Esophagus (tissue), 2 donors: Measurements from ENCODE around the gene CCL13. TPM values are rescaled to one million over a fixed set of nuclear protein-coding genes. Genes with fewer than 3 reads are reported as not detected.

ENCODE experiments used
- H3K27ac ChIP-seq, 2 donors: one replicate each; pipeline ENCODE4 v1.5.1; 2013; ENCODE audit warnings: low read depth in 2 of 2, mild to moderate bottlenecking in 2 of 2, inconsistent platforms in 1 of 2, low read length in 1 of 2, moderate library complexity in 1 of 2
- H3K27me3 ChIP-seq, 2 donors: one replicate each; pipeline ENCODE4 v1.6.1; 2013; ENCODE audit warnings: low read length in 2 of 2, control low read depth in 1 of 2, mild to moderate bottlenecking in 1 of 2; ENCODE audit not compliant: insufficient read depth in 2 of 2, control insufficient read depth in 1 of 2
- H3K36me3 ChIP-seq, 2 donors: one replicate each; pipeline ENCODE4 v1.6.1; 2013; ENCODE audit warnings: low read length in 1 of 2; ENCODE audit not compliant: control insufficient read depth in 2 of 2, insufficient read depth in 2 of 2
- H3K4me1 ChIP-seq, 2 donors: one replicate each; pipeline ENCODE4 v1.6.1; 2013; ENCODE audit warnings: low read length in 1 of 2; ENCODE audit not compliant: control insufficient read depth in 2 of 2, insufficient read depth in 2 of 2
- H3K4me3 ChIP-seq, 2 donors: one replicate each; pipeline ENCODE4 v1.5.1; 2013; ENCODE audit warnings: low read length in 2 of 2, mild to moderate bottlenecking in 2 of 2, low read depth in 1 of 2, moderate library complexity in 1 of 2
- H3K9me3 ChIP-seq, 2 donors: one replicate each; pipeline ENCODE4 v1.6.1; 2013; ENCODE audit warnings: mild to moderate bottlenecking in 2 of 2, low read depth in 1 of 2, low read length in 1 of 2, moderate library complexity in 1 of 2; ENCODE audit not compliant: control insufficient read depth in 2 of 2, insufficient read depth in 1 of 2
- WGBS, 2 donors: extraction: QIAGEN DNeasy Blood & Tissue Kit; methylation state at CpG; one replicate each; pipeline ENCODE4 v1.1.7; 2013; 5-methylcytosine and 5-hydroxymethylcytosine counted together
- polyA plus RNA-seq, 2 donors: library from polyadenylated mRNA; stranded (reverse); fragments of 200-250 nt; gene quantifications; one replicate each; pipeline ENCODE4 v1.2.3, GENCODE V29; 2013
- donor health status: healthy with polysubstance abuse.
- donor health status: Bipolar disorder and iron deficiency.

CCL13 gene
- polyA plus RNA-seq, 2 donors, result 0.24 to 0.53 TPM

DNA sequence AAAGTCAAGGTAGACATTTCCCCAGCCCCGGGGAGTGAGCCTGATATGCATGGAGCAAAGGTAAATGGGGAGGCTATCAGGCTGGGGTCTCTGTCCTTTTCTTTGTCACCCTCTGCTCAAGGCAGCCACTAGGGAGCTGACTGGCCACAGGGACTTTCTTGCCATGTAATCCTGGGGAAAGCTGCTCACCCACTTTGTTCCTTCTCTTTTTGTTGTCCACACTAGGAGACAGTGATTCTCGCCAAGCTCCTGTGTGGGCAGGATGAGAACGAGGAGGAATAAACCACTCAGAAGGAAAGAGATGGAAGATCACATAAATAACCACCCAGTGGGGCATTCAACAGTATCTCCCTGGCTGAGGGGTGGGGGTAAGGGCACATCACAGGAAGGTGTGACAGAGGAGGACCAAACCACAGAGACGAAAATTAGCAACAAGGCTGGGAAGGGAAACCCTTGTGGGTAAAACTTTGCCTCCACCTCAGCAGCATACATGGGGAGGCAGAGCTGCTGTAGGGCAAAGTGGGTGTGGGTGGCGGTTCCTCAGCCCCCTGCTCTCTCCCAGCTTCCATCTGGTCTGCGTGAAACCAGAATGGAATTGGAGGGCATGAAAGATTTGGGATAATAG is 33.0 kb downstream of the CCL13 start:
- 65 to 68% methylated on average over 6 of the region's 6 CpGs for WGBS, 2 donors
- H3K9me3 ChIP-seq, result no peaks in the 10 kb centered on the region
- H3K4me3 ChIP-seq, result no peak overlapping the region
- H3K36me3 ChIP-seq, result no peaks in the 10 kb centered on the region
- H3K4me1 ChIP-seq, result no peaks in the 10 kb centered on the region
- no peak overlapping the region for H3K27ac ChIP-seq
- no peaks in the 10 kb centered on the region for H3K27me3 ChIP-seq

DNA sequence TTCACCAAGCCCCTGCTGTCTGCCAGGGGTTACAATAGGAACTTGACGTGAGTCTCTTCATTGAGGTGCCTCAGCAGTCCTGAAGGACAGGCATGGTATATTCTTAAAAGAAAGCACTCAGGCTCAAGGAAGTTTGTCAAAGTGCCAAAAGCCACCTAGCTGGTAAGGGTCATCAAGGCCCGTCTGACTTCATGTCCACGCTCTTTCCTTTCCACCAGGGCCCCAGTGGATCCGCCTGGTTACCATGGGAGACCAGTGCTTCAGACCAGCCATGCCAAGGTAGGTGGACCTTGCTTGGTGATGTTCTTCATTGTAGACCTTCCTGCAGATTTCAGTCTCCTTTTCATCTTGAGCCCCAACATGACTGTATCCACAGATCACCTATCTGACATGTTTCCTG is 34.4 kb downstream of the CCL13 start:
- no peak overlapping the region for H3K4me3 ChIP-seq
- no peaks in the 10 kb centered on the region for H3K9me3 ChIP-seq
- H3K27me3 ChIP-seq, result no peaks in the 10 kb centered on the region
- H3K27ac ChIP-seq, result no peak overlapping the region
- no peaks in the 10 kb centered on the region for H3K36me3 ChIP-seq
- 87 to 89% methylated on average over 4 of the region's 4 CpGs for WGBS, 2 donors
- H3K4me1 ChIP-seq, result no peaks in the 10 kb centered on the region

DNA sequence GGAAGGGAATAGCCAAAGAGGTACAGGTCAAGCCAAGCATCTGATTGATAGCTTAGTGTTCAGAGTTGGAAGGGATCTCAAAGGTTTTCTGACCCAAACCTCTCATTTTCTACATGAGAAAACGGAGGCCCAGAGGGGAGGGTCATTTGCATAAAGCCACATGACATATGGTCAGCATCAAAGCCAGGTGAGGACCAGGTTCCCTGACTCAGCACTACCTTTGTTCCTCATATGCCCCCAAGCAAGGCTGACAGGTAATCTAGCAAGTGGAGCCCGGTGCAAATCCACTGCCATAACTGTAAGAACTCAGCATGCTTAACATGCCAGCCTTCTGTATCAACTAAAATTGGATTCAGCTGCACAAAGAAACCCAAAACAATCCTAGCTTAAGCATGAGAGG is 35.0 kb downstream of the CCL13 start:
- Histone ChIP-seq H3K9me3 (no peaks in the 10 kb centered on the region), H3K27ac (no peak overlapping the region), H3K4me1 (no peaks in the 10 kb centered on the region), H3K36me3 (no peaks in the 10 kb centered on the region), H3K4me3 (no peak overlapping the region), H3K27me3 (no peaks in the 10 kb centered on the region)
- 57 to 64% methylated on average over 2 of the region's 2 CpGs for WGBS, 2 donors

DNA sequence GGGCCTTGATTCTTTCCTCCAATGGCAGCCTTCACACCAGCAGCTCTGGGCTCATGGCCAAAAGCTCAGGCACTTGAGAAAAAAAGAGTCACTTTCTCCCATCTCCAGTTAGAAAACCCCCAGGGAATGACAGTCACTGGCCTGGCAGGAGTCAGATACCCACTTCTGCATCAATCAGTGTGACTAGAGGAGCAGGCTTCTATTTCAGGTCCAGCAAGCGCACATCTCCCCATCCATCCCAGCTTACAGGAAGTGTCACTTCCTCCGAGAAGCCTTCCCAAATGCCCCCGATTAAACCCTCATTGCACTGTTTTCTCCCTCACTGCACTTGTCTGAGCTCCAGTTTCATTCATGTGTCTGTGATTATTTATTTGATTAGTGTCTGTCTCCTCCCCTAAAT is 37.1 kb downstream of the CCL13 start:
- Histone ChIP-seq H3K4me1 (no peaks in the 10 kb centered on the region), H3K4me3 (no peak overlapping the region), H3K9me3 (no peaks in the 10 kb centered on the region), H3K27ac (no peak overlapping the region), H3K36me3 (no peaks in the 10 kb centered on the region), H3K27me3 (no peaks in the 10 kb centered on the region)
- 73 to 83% methylated on average over 3 of the region's 3 CpGs for WGBS, 2 donors

DNA sequence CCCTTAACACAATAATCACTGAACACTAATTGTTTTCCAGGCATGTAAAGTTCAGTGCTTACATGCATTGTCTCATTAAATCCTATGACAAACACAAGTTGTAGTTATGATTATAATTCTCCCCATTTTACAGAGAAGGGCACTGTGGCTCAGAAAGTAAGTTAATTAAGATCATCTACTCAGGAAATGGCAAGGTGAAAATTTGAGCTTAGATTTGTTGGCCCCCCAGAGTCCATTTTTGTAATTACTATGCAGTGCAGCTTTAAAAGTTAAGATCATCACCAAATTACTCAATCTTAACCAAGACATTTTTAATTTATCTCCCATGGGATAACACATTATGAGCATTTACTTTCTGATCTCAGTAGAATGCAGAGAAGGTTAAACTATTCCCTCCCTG is 41.0 kb downstream of the CCL13 start:
- H3K36me3 ChIP-seq, result no peaks in the 10 kb centered on the region

DNA sequence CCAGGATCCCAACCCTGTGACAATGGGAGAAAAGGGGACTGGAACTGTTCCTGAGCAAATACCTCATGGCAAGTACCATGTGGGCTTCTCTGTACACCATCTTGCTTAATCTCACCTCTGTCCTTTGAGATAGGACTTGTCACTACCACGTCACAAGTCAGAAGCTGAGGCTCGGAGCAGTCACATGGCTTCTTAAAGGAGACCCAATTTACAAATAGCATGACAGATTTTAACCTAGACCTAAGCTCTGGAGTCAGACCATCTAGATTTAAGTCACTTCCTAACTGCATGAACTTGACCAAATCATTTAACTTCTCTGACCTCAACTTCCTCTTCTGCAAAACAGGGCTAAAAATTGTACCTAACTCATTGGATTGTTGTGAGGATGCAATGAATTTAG is 42.7 kb downstream of the CCL13 start:
- no peaks in the 10 kb centered on the region for H3K27me3 ChIP-seq

More for the DNA sequence above, 41.0 kb downstream of the CCL13 start:
- no peaks in the 10 kb centered on the region for H3K4me1 ChIP-seq
- no peak overlapping the region for H3K4me3 ChIP-seq
- H3K27ac ChIP-seq, result no peak overlapping the region
- no peaks in the 10 kb centered on the region for H3K9me3 ChIP-seq
- no peaks in the 10 kb centered on the region for H3K27me3 ChIP-seq

DNA sequence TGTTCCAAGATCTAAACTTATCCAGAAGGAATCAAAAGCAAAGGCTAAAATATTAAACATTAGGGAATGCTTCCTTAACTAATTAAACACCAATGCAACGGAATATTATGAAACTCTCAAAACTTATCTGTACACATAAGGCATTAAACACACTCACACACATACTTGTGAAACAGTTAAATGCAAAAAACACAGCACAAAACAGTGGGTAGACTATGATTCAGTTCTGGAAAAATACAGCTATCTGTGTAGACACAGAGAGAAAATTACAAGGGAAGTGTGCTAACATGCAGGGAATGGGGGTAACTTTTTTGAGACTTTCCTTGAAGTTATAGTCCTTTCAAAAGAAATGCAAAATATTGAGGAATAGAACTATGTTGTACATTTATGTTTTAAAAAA is 43.4 kb downstream of the CCL13 start:
- Histone ChIP-seq H3K36me3 (no peaks in the 10 kb centered on the region), H3K4me1 (no peaks in the 10 kb centered on the region), H3K27ac (no peak overlapping the region), H3K4me3 (no peak overlapping the region), H3K9me3 (no peaks in the 10 kb centered on the region), H3K27me3 (no peaks in the 10 kb centered on the region)
- 43 to 66% methylated on average over 1 of the region's 1 CpG for WGBS, 2 donors

More for the DNA sequence above, 42.7 kb downstream of the CCL13 start:
- H3K27ac ChIP-seq, result no peak overlapping the region
- no peaks in the 10 kb centered on the region for H3K4me1 ChIP-seq
- no peak overlapping the region for H3K4me3 ChIP-seq
- WGBS, 2 donors, result 57 to 62% methylated on average over 2 of the region's 2 CpGs
- H3K36me3 ChIP-seq, result no peaks in the 10 kb centered on the region
- H3K9me3 ChIP-seq, result no peaks in the 10 kb centered on the region

DNA sequence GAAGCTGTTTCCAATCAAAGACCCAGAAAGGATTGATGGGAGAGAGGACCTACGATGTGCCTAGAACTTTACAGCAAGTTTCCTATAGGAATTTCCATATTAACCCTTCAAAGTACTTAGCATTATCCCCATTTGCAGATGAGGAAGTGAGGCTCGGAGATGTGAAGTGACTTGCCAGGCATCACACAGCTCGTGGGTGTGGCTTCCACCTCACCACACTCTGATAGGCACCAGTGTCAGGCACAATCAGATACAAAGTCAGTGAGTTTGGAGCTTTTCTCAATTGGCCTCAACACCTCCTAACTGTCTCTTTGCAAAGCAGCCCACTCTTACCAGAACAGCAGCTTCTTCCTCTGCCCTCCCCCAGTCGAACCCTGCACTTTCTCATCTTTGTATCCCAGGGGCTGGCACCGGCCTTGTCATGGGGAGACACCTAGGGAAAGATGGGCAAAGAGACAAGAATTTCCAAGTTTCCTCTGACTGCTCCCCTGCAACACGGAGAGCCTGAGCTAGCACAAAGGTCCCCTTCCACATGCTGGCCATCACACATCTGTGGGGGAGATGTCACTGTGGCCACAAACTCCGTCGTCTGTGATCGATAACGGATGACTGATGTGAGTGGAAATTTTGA is 44.1 kb downstream of the CCL13 start:
- Histone ChIP-seq H3K9me3 (no peaks in the 10 kb centered on the region), H3K4me3 (no peak overlapping the region), H3K27ac (no peak overlapping the region), H3K36me3 (no peaks in the 10 kb centered on the region), H3K27me3 (no peaks in the 10 kb centered on the region), H3K4me1 (no peaks in the 10 kb centered on the region)
- 69 to 70% methylated on average over 10 of the region's 10 CpGs for WGBS, 2 donors

DNA sequence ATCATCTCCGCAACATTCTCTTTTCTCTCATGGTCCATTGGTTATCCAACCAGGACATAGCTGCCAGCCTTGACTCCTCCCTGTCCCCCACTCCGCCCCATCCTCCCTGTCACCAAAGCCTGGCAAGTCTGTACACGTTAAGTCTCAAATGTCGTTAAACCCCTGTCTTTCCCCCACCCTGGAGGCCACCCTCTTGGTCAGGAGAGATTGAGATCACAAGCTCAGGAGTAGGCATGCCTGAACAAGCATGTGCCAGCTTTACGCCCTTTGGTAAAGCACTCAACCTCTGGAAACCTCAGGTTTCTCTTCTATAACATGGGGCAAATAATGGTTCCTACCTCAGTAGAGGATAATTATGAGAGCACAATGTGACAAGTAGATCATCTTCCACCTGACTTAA is 44.9 kb downstream of the CCL13 start:
- WGBS, 2 donors, result 60 to 64% methylated on average over 5 of the region's 5 CpGs
- Histone ChIP-seq H3K9me3 (no peaks in the 10 kb centered on the region), H3K4me1 (no peaks in the 10 kb centered on the region), H3K4me3 (no peak overlapping the region), H3K27me3 (no peaks in the 10 kb centered on the region), H3K36me3 (no peaks in the 10 kb centered on the region), H3K27ac (no peak overlapping the region)

DNA sequence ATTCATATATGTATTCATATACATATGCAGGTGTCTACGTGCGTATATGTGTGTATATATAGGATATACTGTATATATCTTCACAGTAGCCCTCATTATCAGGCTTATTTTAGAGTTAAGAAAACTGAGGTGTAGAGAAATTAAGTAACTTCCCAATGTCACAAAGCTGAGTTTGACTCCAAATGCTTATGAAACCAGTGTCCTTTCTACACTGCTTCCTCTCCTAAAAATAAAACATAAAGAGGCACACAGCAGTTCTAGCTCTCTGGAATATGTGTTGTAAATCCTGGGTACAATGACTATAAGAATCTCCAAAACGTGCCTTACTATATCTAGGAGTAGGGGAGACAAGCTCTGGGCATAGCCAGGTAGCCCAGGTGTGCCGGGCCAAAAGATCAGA is 46.7 kb downstream of the CCL13 start:
- Histone ChIP-seq H3K27me3 (no peaks in the 10 kb centered on the region), H3K4me1 (no peaks in the 10 kb centered on the region), H3K4me3 (no peak overlapping the region), H3K36me3 (no peaks in the 10 kb centered on the region), H3K9me3 (no peaks in the 10 kb centered on the region), H3K27ac (no peak overlapping the region)
- 67 to 80% methylated on average over 4 of the region's 4 CpGs for WGBS, 2 donors
